Retinal pigment epithelial cell (primary cell): ENCODE measurements around the gene TNPO3.

Experiments
- DNase-seq: peaks from one replicate; pipeline ENCODE4 v3.0.0-alpha.2; 2010; ENCODE audit warnings: low read depth
- H3K4me3 ChIP-seq: 2 replicates; pipeline ENCODE4 v1.5.1; 2011; ENCODE audit warnings: mild to moderate bottlenecking, low read length, control low read depth, moderate library complexity
- CTCF ChIP-seq: conservative IDR thresholded peaks from 2 replicates; pipeline ENCODE4 v1.5.1; 2011; ENCODE audit warnings: low read depth, low read length, control low read depth, inconsistent platforms

TNPO3 gene

DNA sequence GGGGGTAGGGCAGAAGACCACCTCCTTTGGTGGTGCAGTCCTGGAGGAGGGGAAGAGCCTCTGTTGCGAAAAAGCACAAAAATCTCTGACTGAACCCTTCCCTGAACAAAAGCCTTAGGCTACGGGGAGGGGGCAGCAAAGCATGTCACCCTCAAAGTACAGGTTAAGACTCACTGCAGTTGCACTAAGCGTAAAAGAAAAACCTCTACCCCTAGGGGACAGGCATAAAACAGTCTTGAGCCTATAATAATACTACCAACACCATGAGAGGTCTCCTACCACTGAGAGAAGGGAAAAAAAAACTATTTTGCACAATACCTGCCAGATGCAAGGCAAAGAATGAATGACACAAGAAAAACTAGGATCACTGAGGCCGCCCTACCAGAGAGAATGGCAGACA, 17.3 kb downstream of the TNPO3 start:
- no peak overlapping the region for H3K4me3 ChIP-seq
- no peak for TF ChIP-seq CTCF
- DNase-seq, result no peak

DNA sequence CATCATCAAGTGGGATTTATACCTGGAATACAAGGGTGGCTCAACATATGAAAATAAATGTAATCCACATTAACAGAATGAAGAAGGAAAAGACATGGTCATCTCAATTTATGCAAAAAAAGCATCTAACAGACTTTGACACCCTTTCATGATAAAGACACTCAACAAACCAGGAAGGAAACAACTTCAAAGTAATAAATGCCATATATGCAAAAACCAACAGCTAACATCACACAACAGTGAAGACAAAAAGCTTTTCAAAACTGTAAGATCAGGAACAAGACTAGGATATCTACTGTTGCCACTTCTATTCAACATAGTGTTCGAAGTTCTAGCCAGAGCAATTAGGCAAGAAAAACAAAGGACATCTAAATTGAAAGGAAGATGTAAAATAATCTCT, 22.9 kb downstream of the TNPO3 start:
- no peak for DNase-seq
- H3K4me3 ChIP-seq, result no peak overlapping the region
- TF ChIP-seq CTCF, result no peak

DNA sequence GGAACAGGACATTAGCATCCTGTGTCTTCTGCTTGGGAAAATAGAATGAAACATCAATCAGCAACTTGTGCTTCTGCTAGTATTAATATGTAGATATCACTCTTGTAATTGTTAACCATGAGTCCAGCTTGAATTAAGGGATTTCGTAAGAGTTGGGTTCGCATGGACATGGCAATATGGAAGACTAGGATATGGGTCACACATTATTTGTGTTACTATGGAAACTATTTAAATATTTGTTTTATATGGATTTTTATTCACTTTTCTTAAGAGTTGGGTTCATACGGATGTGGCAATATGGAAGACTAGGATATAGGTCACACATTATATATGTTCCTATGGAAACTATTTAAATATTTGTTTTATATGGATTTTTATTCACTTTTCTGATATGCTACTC, 24.5 kb downstream of the TNPO3 start:
- no peak for TF ChIP-seq CTCF
- DNase-seq, result no peak
- no peak overlapping the region for H3K4me3 ChIP-seq

DNA sequence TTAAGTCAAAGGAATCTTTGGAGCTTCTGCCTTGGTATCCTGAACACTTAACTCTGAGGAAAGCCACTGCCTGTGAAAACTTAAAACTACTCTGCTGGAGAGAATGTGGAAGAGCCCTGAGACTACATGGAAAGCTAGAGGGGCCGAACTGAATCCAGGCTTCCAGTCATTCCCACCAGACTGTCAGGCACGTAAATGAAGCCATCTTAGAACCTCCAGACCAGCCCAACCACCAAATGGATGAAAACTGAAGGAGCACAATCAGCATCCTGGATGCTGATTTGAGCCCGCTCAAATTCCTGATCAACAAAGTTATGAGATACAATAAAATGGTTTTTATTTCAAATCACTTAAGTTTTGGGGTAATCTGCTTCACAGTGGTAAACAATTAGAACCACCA, 30.8 kb downstream of the TNPO3 start:
- H3K4me3 ChIP-seq, result no peak overlapping the region
- no peak for TF ChIP-seq CTCF
- DNase-seq, result no peak

DNA sequence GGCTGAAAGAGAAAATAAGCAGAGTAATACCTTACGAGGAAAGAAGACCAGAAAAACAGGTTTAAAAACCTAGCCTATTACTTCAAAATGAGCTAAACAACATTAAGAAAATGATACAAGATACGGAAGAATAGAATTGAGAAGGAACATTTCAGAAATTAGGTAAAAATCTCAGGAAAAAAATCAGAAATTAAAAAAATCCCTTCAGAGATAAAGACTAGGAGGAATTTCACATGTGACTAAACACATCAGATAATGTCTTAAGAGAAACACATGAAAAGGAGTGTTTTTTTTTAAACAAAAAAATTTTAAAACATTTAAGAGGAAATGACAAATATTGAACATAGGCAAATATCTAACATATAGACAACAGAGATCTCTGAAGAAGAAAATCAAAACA, 33.3 kb downstream of the TNPO3 start:
- H3K4me3 ChIP-seq, result no peak overlapping the region
- TF ChIP-seq CTCF, result no peak
- no peak for DNase-seq

DNA sequence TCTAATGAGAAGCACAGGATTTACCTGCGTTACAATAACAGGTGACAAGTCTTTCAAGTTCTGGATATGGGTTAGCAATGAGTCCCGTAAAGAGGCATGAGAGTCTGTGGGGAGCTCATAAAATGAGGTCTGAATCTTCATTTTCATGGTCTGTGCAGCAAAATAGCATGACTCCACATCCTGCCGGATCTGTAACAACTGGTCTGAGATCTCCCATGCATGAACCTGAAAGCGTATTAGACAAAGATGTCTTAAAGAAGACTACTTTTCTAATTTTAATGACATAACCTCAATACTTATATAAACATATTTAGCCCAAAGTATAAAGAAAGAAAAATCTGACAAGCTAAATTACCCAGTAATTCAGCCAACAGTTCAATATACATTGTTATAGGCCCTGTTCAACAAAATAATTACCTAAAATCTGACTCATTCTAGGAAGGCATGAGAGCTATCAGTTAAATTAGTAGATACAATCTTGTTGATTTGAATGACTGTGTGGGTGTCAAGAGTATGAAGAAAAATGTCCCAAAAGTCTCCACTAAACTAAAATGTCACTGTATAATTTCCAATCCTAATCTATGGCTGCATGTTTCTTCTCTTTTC, 36.9 kb downstream of the TNPO3 start:
- DNase-seq, result no peak
- TF ChIP-seq CTCF, result no peak
- no peak overlapping the region for H3K4me3 ChIP-seq

DNA sequence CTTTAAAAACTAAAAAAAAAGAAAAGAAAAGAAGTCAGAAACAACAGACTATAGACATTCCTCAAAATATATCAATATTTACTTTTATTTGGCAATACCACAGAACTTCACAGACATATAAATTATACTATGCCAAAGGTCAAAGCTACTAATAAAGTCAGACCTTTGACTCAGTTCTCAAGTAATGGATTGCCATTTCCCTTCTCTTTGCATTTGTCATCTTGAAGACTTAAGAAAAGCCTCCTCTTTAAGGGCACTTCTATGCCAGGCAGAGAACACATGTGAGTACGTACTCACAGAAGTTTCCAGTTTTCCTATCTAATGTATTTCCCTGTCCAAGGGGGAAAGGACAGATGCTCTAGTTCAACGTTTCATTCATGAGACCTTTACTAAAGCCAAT, 37.6 kb downstream of the TNPO3 start:
- TF ChIP-seq CTCF, result no peak
- DNase-seq, result no peak

More for the DNA sequence above, 37.6 kb downstream of the TNPO3 start:
- H3K4me3 ChIP-seq, result no peak overlapping the region
